KMS-11 (cell line): ENCODE measurements around the gene MNX1.

Experiments
- H2AFZ ChIP-seq: fragments of 200-600 bp; sonication (generic); 2 replicates; pipeline ENCODE4 v1.6.1; 2016; ENCODE audit warnings: antibody characterized with exemption, mixed run types, low read depth
- H3K27ac ChIP-seq: fragments of 200-600 bp; sonication (generic); 2 replicates; pipeline ENCODE4 v1.6.1; 2016; ENCODE audit warnings: mild to moderate bottlenecking, mixed run types
- H3K27me3 ChIP-seq: fragments of 200-600 bp; sonication (generic); 2 replicates; pipeline ENCODE4 v1.6.1; 2017; ENCODE audit warnings: mild to moderate bottlenecking, low read depth, mixed run types, moderate library complexity; ENCODE audit not compliant: insufficient read depth
- H3K36me3 ChIP-seq: fragments of 200-600 bp; sonication (generic); 2 replicates; pipeline ENCODE4 v1.6.1; 2017; ENCODE audit warnings: mild to moderate bottlenecking, mixed run types; ENCODE audit not compliant: insufficient read depth
- H3K4me1 ChIP-seq: fragments of 200-600 bp; sonication (generic); 2 replicates; pipeline ENCODE4 v1.6.1; 2016; ENCODE audit warnings: mild to moderate bottlenecking, low read depth, mixed run types; ENCODE audit not compliant: poor library complexity, severe bottlenecking
- H3K4me2 ChIP-seq: fragments of 200-600 bp; sonication (generic); 2 replicates; pipeline ENCODE4 v1.7.0; 2016; ENCODE audit warnings: mild to moderate bottlenecking, mixed run types
- H3K4me3 ChIP-seq: fragments of 200-600 bp; sonication (generic); IDR thresholded peaks from 2 replicates; pipeline ENCODE4 v1.6.1; 2017; ENCODE audit warnings: low read depth, low read length, mixed read lengths; ENCODE audit not compliant: insufficient read depth
- H3K79me2 ChIP-seq: fragments of 200-600 bp; sonication (generic); 2 replicates; pipeline ENCODE4 v1.6.1; 2016; ENCODE audit warnings: low read depth, mixed run types; ENCODE audit not compliant: insufficient read depth
- H3K9ac ChIP-seq: fragments of 200-600 bp; sonication (generic); 2 replicates; pipeline ENCODE4 v1.6.1; 2016; ENCODE audit warnings: mild to moderate bottlenecking, mixed run types
- H4K20me1 ChIP-seq: fragments of 200-600 bp; sonication (generic); 2 replicates; pipeline ENCODE4 v1.6.1; 2016; ENCODE audit warnings: mild to moderate bottlenecking, mixed run types; ENCODE audit not compliant: insufficient read depth
- TF ChIP-seq, protein P1 (sequence below): fragments of 200-600 bp; sonication (generic); conservative IDR thresholded peaks from 2 replicates; pipeline ENCODE4 v1.6.1; 2017; ENCODE audit warnings: low read depth, mild to moderate bottlenecking, antibody characterized with exemption, low read length, moderate library complexity, mixed read lengths

Gene MNX1

DNA sequence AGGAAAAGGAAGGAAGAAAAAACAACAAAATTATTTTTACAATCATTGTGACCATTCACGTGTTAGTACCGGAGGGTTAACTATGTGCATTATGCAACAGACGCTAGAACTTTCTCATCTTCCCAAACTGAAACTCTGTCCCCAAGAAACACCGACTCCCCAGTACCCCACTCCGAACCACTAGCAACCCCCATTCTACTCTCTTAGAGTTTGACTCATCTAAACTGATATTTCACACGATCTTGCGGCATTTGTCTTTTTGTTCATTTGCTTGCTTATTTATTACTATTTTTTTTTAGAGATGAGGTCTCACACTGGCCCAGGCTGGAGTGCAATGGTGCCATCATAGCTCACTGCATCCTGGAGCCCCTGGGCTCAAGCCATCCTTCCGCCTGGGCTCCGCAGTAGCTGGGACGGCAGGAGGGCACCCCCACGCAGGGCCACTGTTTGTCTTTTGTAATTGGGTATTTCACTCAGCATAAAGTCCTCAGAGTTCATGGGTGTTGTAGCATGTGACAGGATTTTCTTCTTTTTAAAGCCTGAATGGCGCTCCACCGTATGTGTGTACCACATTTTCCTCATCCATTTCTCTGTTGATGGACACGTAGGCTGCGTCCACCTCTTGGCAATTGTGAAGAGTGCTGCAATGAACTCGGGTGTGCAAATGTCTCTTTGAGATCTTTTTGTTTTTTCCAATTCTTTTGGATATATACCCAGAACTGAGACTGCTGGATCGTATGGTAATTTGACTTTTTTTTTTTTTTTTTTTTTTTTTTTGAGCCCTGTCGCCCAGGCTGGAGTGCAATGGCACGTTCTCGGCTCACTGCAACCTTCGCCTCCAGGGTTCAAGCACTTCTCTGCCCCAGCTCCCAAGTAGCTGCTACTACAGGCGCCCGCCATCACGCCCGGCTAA is 9.5 kb downstream of the MNX1 start:
- Histone ChIP-seq H2AFZ (peak overlapping the region; percentile 12; the same call in 1 of the 2 replicates), H3K4me3 (no peak overlapping the region), H3K36me3 (peaks cover 4% of the 10 kb centered on the region; the same call in 1 of the 2 replicates), H3K4me2 (peak overlapping the region; percentile 43; the same call in 1 of the 2 replicates), H4K20me1 (no peaks in the 10 kb centered on the region), H3K79me2 (peaks cover 5% of the 10 kb centered on the region), H3K27ac (no peak overlapping the region), H3K9ac (no peak overlapping the region), H3K27me3 (no peaks in the 10 kb centered on the region), H3K4me1 (peaks cover 7% of the 10 kb centered on the region)
- TF ChIP-seq, protein P1, sequence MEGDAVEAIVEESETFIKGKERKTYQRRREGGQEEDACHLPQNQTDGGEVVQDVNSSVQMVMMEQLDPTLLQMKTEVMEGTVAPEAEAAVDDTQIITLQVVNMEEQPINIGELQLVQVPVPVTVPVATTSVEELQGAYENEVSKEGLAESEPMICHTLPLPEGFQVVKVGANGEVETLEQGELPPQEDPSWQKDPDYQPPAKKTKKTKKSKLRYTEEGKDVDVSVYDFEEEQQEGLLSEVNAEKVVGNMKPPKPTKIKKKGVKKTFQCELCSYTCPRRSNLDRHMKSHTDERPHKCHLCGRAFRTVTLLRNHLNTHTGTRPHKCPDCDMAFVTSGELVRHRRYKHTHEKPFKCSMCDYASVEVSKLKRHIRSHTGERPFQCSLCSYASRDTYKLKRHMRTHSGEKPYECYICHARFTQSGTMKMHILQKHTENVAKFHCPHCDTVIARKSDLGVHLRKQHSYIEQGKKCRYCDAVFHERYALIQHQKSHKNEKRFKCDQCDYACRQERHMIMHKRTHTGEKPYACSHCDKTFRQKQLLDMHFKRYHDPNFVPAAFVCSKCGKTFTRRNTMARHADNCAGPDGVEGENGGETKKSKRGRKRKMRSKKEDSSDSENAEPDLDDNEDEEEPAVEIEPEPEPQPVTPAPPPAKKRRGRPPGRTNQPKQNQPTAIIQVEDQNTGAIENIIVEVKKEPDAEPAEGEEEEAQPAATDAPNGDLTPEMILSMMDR = no peak

DNA sequence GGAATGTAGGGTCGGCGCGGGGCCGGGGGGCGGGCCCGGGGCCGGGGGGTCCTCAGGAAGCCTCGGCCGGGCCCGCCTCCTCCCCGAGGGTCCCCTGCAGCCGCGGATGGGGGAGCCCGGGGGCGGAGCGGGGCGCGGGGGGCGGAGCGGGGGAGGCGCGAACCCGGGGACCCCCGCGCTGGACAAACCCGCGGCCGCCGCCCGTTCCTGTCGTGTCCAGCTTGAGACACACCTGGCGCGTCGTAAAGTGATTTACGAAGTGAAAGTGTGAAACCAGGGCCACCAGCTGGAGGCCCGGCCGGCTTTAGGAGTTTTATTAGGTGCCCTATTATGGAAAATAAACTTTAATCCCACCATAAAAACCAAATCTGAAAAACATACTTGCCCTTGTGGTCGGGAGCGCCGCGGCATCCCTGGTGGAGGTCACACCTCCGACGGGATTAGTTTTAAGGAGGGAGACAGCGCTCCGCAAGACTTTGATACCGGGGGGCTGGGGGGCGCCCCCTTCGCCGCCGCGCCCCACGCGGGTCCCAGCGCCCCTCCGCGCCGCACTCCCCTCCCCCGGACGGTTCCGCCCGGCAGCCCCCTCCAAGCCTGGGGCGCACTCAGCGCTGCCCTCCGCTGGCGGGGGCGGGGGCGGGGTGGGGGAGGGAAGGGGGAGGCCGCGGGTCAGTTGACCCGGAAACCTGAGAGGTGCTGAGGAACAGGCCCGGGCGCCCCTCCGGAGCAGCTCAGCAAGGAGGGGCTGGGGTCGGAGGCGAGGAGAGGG is 10.3 kb downstream of the MNX1 start:
- no peak overlapping the region for H3K4me3 ChIP-seq
- H3K4me1 ChIP-seq = peaks cover 7% of the 10 kb centered on the region
- no peak overlapping the region for H3K27ac ChIP-seq
- H3K4me2 ChIP-seq = peak overlapping the region; percentile 33
- H3K79me2 ChIP-seq = no peaks in the 10 kb centered on the region; the same call in 1 of the 2 replicates
- no peaks in the 10 kb centered on the region for H3K27me3 ChIP-seq
- no peaks in the 10 kb centered on the region for H3K36me3 ChIP-seq
- no peak overlapping the region for H3K9ac ChIP-seq
- TF ChIP-seq, protein P1 = no peak
- peak overlapping the region; percentile 19; the same call in 1 of the 2 replicates for H2AFZ ChIP-seq
- H4K20me1 ChIP-seq = no peaks in the 10 kb centered on the region

DNA sequence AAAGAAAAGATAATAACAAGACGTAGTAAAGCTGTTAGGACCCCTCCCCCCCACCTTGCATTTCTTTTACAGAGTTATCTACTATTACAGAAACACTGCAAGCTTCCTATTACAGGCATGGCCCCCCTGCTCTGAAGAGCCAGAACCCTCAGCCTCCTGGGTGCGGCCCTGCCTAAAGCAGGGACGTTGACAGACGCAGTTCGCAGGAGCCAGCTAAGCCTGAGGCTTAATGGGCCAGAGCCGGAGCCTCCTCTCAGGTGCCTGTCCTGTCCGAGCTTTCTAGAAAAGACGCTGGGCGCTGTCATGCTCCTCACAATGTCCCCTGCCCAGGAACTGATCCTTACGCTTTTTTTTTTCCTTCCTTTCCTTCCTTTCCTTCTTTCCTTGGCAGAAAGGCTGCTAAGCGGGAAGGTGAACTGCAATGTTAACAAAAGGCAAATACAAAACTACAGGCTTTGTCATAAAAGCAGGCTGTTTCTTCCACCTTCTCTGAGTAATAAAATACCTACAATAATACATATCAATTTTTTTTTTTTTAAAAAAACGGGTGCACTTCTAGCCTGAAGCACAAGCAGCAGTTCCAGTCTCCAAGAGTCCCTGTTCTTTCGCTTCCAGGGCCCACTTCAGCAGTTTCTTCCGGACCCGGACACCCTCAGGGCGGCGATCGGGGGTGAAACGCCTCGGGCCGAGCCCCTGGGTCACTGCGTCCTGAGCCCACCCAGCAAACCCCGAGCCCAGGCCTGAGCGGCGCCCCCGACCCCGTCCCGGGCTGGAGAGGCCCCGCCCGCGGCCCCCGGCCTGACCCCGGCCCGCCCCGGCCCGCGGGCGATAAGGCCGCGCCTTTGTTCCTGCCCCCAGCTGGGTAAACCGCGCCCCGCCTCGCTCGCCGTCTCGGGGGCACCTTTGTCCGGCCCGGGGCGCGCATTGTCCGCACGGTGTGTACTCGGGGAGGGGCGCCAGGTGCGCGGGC is 11.2 kb downstream of the MNX1 start:
- no peaks in the 10 kb centered on the region for H3K36me3 ChIP-seq
- no peak overlapping the region for H3K4me3 ChIP-seq
- H2AFZ ChIP-seq = no peak overlapping the region
- no peaks in the 10 kb centered on the region; the same call in 1 of the 2 replicates for H3K79me2 ChIP-seq
- no peaks in the 10 kb centered on the region for H4K20me1 ChIP-seq
- no peak overlapping the region for H3K27ac ChIP-seq
- TF ChIP-seq, protein P1 = no peak
- H3K27me3 ChIP-seq = no peaks in the 10 kb centered on the region
- H3K4me2 ChIP-seq = no peak overlapping the region
- H3K9ac ChIP-seq = no peak overlapping the region
- H3K4me1 ChIP-seq = peaks cover 7% of the 10 kb centered on the region

DNA sequence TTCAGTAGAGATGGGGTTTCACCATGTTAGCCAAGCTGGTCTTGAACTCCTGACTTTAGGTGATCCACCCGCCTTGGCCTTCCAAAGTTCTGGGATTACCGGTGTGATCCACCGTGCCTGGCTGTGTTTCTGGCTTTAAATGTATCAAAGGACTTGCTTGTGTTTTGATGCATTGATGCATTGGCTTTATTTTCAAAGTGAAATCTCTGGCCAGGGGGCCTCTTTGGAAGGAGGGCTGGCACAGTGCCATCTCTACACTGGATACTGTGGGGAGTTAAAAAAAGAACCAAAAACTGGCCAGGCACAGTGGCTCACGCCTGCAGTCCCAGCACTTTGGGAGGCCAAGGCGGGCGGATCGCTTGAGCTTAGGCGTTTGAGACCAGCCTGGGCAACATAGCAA is 16.0 kb downstream of the MNX1 start:
- H3K27me3 ChIP-seq = no peaks in the 10 kb centered on the region
- no peaks in the 10 kb centered on the region; the same call in 1 of the 2 replicates for H3K79me2 ChIP-seq
- no peaks in the 10 kb centered on the region for H3K4me1 ChIP-seq
- H3K36me3 ChIP-seq = no peaks in the 10 kb centered on the region
- TF ChIP-seq, protein P1 = no peak
- no peak overlapping the region for H3K9ac ChIP-seq
- no peak overlapping the region for H3K27ac ChIP-seq
- H3K4me2 ChIP-seq = no peak overlapping the region
- H2AFZ ChIP-seq = no peak overlapping the region
- no peak overlapping the region for H3K4me3 ChIP-seq
- no peaks in the 10 kb centered on the region for H4K20me1 ChIP-seq
